Measurements from ENCODE around the gene CUX1.
"Not testable (repeated sequence)": the region's sequence is repeated elsewhere in the genome, so short reads cannot be mapped to it uniquely, and the experiment has no call there.

CUX1 gene

GRCh38 chr7:101820703-101821102 lies 3.3 kb downstream of the CUX1 start:
- Histone ChIP-seq H3K36me3 (ENCODE audit: insufficient read depth) (no peaks in the 10 kb centered on the region), H4K20me1 (ENCODE audit: insufficient read depth) (peaks cover 16% of the 10 kb centered on the region), H3K27ac (no peak overlapping the region), H2AFZ (ENCODE audit: low read depth) (no peak overlapping the region), H3K9ac (no peak overlapping the region), H3K79me2 (ENCODE audit: insufficient read depth, low read depth) (peaks cover 78% of the 10 kb centered on the region), H3K27me3 (ENCODE audit: insufficient read depth, low read depth) (no peaks in the 10 kb centered on the region), H3K4me3 (IDR thresholded peaks at IDR 0.05; ENCODE audit: insufficient read depth, low read depth, low read length) (no peak overlapping the region), H3K4me1 (ENCODE audit: low read depth, poor library complexity, severe bottlenecking) (peaks cover 8% of the 10 kb centered on the region), H3K4me2 (no peak overlapping the region)
- no peak for TF ChIP-seq CTCF (conservative IDR thresholded peaks at IDR 0.05; ENCODE audit: low read depth, low read length)

GRCh38 chr7:101822632-101823031 lies 5.2 kb downstream of the CUX1 start:
- H3K79me2 ChIP-seq (ENCODE audit: insufficient read depth, low read depth): peaks cover 95% of the 10 kb centered on the region
- not testable (repeated sequence) for H3K27ac ChIP-seq; H3K4me1 ChIP-seq (ENCODE audit: low read depth, poor library complexity, severe bottlenecking); H3K27me3 ChIP-seq (ENCODE audit: insufficient read depth, low read depth); H3K4me2 ChIP-seq; H3K36me3 ChIP-seq (ENCODE audit: insufficient read depth); H3K9ac ChIP-seq; H2AFZ ChIP-seq (ENCODE audit: low read depth); H3K4me3 ChIP-seq (IDR thresholded peaks at IDR 0.05; ENCODE audit: insufficient read depth, low read depth, low read length)
- peaks cover 16% of the 10 kb centered on the region for H4K20me1 ChIP-seq (ENCODE audit: insufficient read depth)

GRCh38 chr7:101823096-101823495 lies 5.7 kb downstream of the CUX1 start:
- H2AFZ ChIP-seq (ENCODE audit: low read depth): no peak overlapping the region
- H3K4me2 ChIP-seq: no peak overlapping the region
- no peaks in the 10 kb centered on the region for H3K27me3 ChIP-seq (ENCODE audit: insufficient read depth, low read depth)
- TF ChIP-seq CTCF (conservative IDR thresholded peaks at IDR 0.05; ENCODE audit: low read depth, low read length): no peak
- peaks cover 2% of the 10 kb centered on the region for H3K4me1 ChIP-seq (ENCODE audit: low read depth, poor library complexity, severe bottlenecking)
- H3K4me3 ChIP-seq (IDR thresholded peaks at IDR 0.05; ENCODE audit: insufficient read depth, low read depth, low read length): no peak overlapping the region
- H3K9ac ChIP-seq: no peak overlapping the region
- H3K79me2 ChIP-seq (ENCODE audit: insufficient read depth, low read depth): peaks cover 95% of the 10 kb centered on the region
- no peak overlapping the region for H3K27ac ChIP-seq
- H4K20me1 ChIP-seq (ENCODE audit: insufficient read depth): peaks cover 16% of the 10 kb centered on the region
- no peaks in the 10 kb centered on the region for H3K36me3 ChIP-seq (ENCODE audit: insufficient read depth)

- Histone ChIP-seq H3K4me1 (ENCODE audit: low read depth, poor library complexity, severe bottlenecking) (no peaks in the 10 kb centered on the region), H3K4me3 (IDR thresholded peaks at IDR 0.05; ENCODE audit: insufficient read depth, low read depth, low read length) (no peak overlapping the region), H3K27me3 (ENCODE audit: insufficient read depth, low read depth) (no peaks in the 10 kb centered on the region), H3K27ac (no peak overlapping the region), H3K79me2 (ENCODE audit: insufficient read depth, low read depth) (peaks cover 95% of the 10 kb centered on the region), H2AFZ (ENCODE audit: low read depth) (no peak overlapping the region), H4K20me1 (ENCODE audit: insufficient read depth) (peaks cover 16% of the 10 kb centered on the region), H3K4me2 (no peak overlapping the region), H3K36me3 (ENCODE audit: insufficient read depth) (no peaks in the 10 kb centered on the region), H3K9ac (no peak overlapping the region)
- TF ChIP-seq CTCF (conservative IDR thresholded peaks at IDR 0.05; ENCODE audit: low read depth, low read length): no peak
These were observed 6.2 kb downstream of the CUX1 start for GRCh38 chr7:101823596-101823995.

GRCh38 chr7:101824440-101824839 lies 7.0 kb downstream of the CUX1 start:
- H3K27ac ChIP-seq: no peak overlapping the region
- H3K36me3 ChIP-seq (ENCODE audit: insufficient read depth): no peaks in the 10 kb centered on the region
- no peak for TF ChIP-seq CTCF (conservative IDR thresholded peaks at IDR 0.05; ENCODE audit: low read depth, low read length)
- H2AFZ ChIP-seq (ENCODE audit: low read depth): no peak overlapping the region
- no peaks in the 10 kb centered on the region for H3K27me3 ChIP-seq (ENCODE audit: insufficient read depth, low read depth)
- no peak overlapping the region for H3K4me2 ChIP-seq
- peaks cover 12% of the 10 kb centered on the region; the same call in 1 of the 2 replicates for H4K20me1 ChIP-seq (ENCODE audit: insufficient read depth)
- H3K4me3 ChIP-seq (IDR thresholded peaks at IDR 0.05; ENCODE audit: insufficient read depth, low read depth, low read length): no peak overlapping the region
- H3K4me1 ChIP-seq (ENCODE audit: low read depth, poor library complexity, severe bottlenecking): no peaks in the 10 kb centered on the region
- no peak overlapping the region for H3K9ac ChIP-seq
- H3K79me2 ChIP-seq (ENCODE audit: insufficient read depth, low read depth): peaks cover 95% of the 10 kb centered on the region

All from KMS-11 (cell line).